ENCODE data around the gene SERPINA4.

The SERPINA4 gene

GRCh38 chr14:94521375-94522114, 39.7 kb upstream of the SERPINA4 start:
- no peak for DNase-seq (ENCODE audit: low read depth)
- no peak for TF ChIP-seq CTCF (IDR thresholded peaks at IDR 0.05; ENCODE audit: control insufficient read depth, extremely low read depth, insufficient read depth)
- no peak overlapping the region for H3K4me3 ChIP-seq (ENCODE audit: low read depth, low read length)

- no peak overlapping the region for H3K4me3 ChIP-seq (ENCODE audit: low read depth, low read length)
- no peak for TF ChIP-seq CTCF (IDR thresholded peaks at IDR 0.05; ENCODE audit: control insufficient read depth, extremely low read depth, insufficient read depth)
- DNase-seq (ENCODE audit: low read depth), result no peak
Measured at GRCh38 chr14:94522115-94522724, 39.0 kb upstream of the SERPINA4 start.

GRCh38 chr14:94523265-94523664, 38.0 kb upstream of the SERPINA4 start:
- no peak for DNase-seq (ENCODE audit: low read depth)
- no peak for TF ChIP-seq CTCF (IDR thresholded peaks at IDR 0.05; ENCODE audit: control insufficient read depth, extremely low read depth, insufficient read depth)
- no peak overlapping the region for H3K4me3 ChIP-seq (ENCODE audit: low read depth, low read length)

DNA sequence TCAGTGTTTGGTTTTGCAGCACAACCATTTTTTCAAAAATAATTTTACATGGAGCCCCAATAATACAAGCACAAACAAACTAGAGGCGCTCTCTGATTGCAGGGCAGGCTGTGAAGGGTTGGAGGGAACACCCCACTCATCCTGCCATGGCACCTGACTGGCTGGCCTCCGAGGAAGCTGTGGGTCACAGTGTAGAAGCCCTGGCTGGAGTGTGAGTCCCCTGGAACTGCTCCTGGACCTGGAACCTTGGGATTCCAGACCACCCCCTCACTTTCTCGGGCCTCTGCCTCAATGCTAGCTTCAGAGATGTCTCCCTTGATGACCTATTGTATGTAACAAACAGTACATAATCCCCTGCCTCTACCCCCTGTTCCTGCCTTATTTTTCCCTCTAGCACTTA, 37.1 kb upstream of the SERPINA4 start:
- DNase-seq (ENCODE audit: low read depth), result no peak
- no peak for TF ChIP-seq CTCF (IDR thresholded peaks at IDR 0.05; ENCODE audit: control insufficient read depth, extremely low read depth, insufficient read depth)
- no peak overlapping the region for H3K4me3 ChIP-seq (ENCODE audit: low read depth, low read length)

- no peak for DNase-seq (ENCODE audit: low read depth)
- TF ChIP-seq CTCF (IDR thresholded peaks at IDR 0.05; ENCODE audit: control insufficient read depth, extremely low read depth, insufficient read depth), result no peak
- H3K4me3 ChIP-seq (ENCODE audit: low read depth, low read length), result no peak overlapping the region
Measured at GRCh38 chr14:94531187-94531586, 30.1 kb upstream of the SERPINA4 start.

DNA sequence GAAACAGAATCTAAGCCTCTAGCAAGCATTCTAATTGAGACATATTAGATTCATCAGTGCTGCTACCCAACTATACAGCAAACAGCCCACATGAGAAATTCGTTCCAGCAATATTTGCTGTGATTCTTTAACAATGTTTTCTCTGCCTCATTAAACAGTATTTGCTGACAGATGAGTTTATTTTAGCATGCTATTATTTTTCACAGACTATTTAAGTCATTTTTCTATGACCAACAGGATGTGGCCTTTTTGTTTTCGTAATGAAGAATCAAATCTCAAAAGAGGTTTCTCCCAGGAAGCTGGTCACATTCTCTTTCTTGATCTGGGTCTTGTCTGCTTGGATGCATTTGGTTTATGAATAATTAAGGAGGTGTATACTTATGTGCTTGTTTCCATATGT, 28.8 kb upstream of the SERPINA4 start:
- H3K4me3 ChIP-seq (ENCODE audit: low read depth, low read length), result no peak overlapping the region
- DNase-seq (ENCODE audit: low read depth), result peak; percentile 56
- TF ChIP-seq CTCF (IDR thresholded peaks at IDR 0.05; ENCODE audit: control insufficient read depth, extremely low read depth, insufficient read depth), result no peak

GRCh38 chr14:94535506-94535905, 25.7 kb upstream of the SERPINA4 start:
- no peak for TF ChIP-seq CTCF (IDR thresholded peaks at IDR 0.05; ENCODE audit: control insufficient read depth, extremely low read depth, insufficient read depth)
- DNase-seq (ENCODE audit: low read depth), result no peak
- no peak overlapping the region for H3K4me3 ChIP-seq (ENCODE audit: low read depth, low read length)
